GM19372 (cell line): ENCODE results near the gene SHKBP1.
A peak's percentile ranks its signal among the peaks of the same experiment; 100 is the strongest.

Experiments used
- ATAC-seq: cut with Tn5 transposase; IDR thresholded peaks from one replicate; pipeline ENCODE4 v1.9.1; 2021; ENCODE audit warnings: mild to moderate bottlenecking, low read depth, moderate library complexity; ENCODE audit not compliant: unreplicated experiment

SHKBP1 gene

GRCh38 chr19:40599902-40600569, 23.4 kb downstream of the SHKBP1 start:
- ATAC-seq: no peak

- no peak for ATAC-seq
These were observed 24.0 kb downstream of the SHKBP1 start for GRCh38 chr19:40600570-40601133.

GRCh38 chr19:40601134-40601974, 24.7 kb downstream of the SHKBP1 start, which contains the start of gene LTBP4:
Gene LTBP4 (plus strand): TSS chr19:40601369. CDS start chr19:40601388, 19 bp downstream.
- ATAC-seq: no peak

GRCh38 chr19:40603071-40603388, 26.4 kb downstream of the SHKBP1 start:
- ATAC-seq: no peak

- ATAC-seq: peak; percentile 57
These were observed 26.9 kb downstream of the SHKBP1 start for GRCh38 chr19:40603389-40604170.

GRCh38 chr19:40604171-40604646, 27.5 kb downstream of the SHKBP1 start:
- no peak for ATAC-seq

GRCh38 chr19:40604647-40605215, 28.1 kb downstream of the SHKBP1 start:
- ATAC-seq: no peak

- ATAC-seq: no peak
These were observed 28.7 kb downstream of the SHKBP1 start for GRCh38 chr19:40605216-40605971.

- no peak for ATAC-seq
These were observed 30.9 kb downstream of the SHKBP1 start for GRCh38 chr19:40607311-40608239.

GRCh38 chr19:40608240-40608621, 31.6 kb downstream of the SHKBP1 start:
- ATAC-seq: no peak

GRCh38 chr19:40608957-40609356, 32.3 kb downstream of the SHKBP1 start:
- no peak for ATAC-seq

- ATAC-seq: peak; percentile 51
These were observed 33.1 kb downstream of the SHKBP1 start for GRCh38 chr19:40609561-40610395.

GRCh38 chr19:40610396-40611064, 33.9 kb downstream of the SHKBP1 start:
- no peak for ATAC-seq

GRCh38 chr19:40611096-40611495, 34.4 kb downstream of the SHKBP1 start:
- no peak for ATAC-seq

GRCh38 chr19:40611900-40612698, 35.4 kb downstream of the SHKBP1 start:
- ATAC-seq: no peak
